GM18505 (cell line): ENCODE results near the gene STX4.

Source experiments
- ATAC-seq: cut with Tn5 transposase; IDR thresholded peaks from one replicate; pipeline ENCODE4 v1.9.1; 2021; ENCODE audit not compliant: unreplicated experiment
- POLR2A ChIP-seq: IDR thresholded peaks from 4 replicates; pipeline ENCODE4 v1.6.1; 2011; ENCODE audit warnings: borderline replicate concordance; ENCODE audit not compliant: insufficient read depth, insufficient read length; ENCODE audit errors: extremely low read depth

Gene STX4, protein sequence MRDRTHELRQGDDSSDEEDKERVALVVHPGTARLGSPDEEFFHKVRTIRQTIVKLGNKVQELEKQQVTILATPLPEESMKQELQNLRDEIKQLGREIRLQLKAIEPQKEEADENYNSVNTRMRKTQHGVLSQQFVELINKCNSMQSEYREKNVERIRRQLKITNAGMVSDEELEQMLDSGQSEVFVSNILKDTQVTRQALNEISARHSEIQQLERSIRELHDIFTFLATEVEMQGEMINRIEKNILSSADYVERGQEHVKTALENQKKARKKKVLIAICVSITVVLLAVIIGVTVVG

GRCh38 chr16:31032736-31033708 is at the start of gene STX4:
Gene STX4 (plus strand): TSS chr16:31033558. CDS start chr16:31033806, 248 bp downstream.
- ATAC-seq = peak; percentile 69
- TF ChIP-seq POLR2A = peak; percentile 58

- no peak for TF ChIP-seq POLR2A
- no peak for ATAC-seq
Measured at GRCh38 chr16:30983898-30984610, 49.3 kb upstream of the STX4 start.

DNA sequence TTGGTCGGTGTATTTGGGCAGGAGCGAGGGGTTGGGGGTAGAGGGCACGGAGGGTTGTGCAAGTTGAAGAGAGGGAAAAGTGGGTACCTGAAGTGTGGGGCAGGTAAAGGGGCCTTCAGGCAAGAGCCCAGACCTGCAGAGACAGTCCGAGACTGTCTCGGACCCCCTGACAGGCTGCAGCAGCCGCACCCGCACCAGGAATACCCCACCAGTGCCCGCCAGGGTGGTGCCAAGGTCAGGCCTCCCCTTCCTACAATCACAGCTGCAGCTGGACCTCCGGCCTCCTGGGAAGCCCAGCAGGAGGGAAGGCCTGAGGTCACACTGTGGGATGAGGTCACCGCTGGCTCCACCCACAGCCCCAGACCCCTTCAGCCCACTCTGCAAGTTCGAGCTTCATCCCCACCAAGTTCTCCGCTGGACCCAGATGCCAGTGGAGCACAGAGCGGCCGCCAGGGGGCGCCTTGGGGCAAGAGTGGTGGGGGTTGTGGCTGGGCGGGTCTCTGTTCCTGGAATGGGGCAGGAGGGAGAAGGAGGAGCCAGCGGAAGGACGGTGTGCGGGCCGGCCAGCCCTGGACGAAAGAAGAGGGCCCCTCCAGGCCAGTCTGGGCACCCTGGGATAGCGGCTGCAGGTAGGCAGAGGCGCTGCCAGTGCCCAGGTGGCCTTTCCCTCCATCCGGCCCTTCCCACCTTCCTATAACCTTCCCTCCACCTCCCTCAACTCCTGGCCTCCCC is 48.5 kb upstream of the STX4 start, which contains the start of gene HSD3B7:
HSD3B7 (plus strand) TSS at position 539 of the 732 bp plus-strand sequence. CDS start 452 bp downstream, outside the sequence.
- no peak for ATAC-seq
- TF ChIP-seq POLR2A = no peak

- no peak for ATAC-seq
- no peak for TF ChIP-seq POLR2A
Measured at GRCh38 chr16:30985401-30986128, 47.8 kb upstream of the STX4 start.

GRCh38 chr16:30986129-30986991 is 47.0 kb upstream of the STX4 start:
- no peak for ATAC-seq
- TF ChIP-seq POLR2A = no peak

DNA sequence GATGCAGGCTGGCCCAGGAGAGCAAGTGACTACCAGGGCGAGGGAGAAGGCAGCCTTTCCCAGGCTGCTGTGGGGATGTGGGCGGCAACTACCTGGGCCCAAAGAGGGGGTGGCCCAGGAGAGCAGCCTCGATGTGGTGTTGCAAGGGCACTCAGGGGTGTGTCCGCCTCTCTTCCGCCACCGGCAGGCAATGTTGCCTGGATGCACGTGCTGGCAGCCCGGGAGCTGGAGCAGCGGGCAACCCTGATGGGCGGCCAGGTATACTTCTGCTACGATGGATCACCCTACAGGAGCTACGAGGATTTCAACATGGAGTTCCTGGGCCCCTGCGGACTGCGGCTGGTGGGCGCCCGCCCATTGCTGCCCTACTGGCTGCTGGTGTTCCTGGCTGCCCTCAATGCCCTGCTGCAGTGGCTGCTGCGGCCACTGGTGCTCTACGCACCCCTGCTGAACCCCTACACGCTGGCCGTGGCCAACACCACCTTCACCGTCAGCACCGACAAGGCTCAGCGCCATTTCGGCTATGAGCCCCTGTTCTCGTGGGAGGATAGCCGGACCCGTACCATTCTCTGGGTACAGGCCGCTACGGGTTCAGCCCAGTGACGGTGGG is 45.7 kb upstream of the STX4 start:
- no peak for TF ChIP-seq POLR2A
- ATAC-seq = no peak

- TF ChIP-seq POLR2A = no peak
- no peak for ATAC-seq
Measured at GRCh38 chr16:30989469-30990047, 43.8 kb upstream of the STX4 start.

DNA sequence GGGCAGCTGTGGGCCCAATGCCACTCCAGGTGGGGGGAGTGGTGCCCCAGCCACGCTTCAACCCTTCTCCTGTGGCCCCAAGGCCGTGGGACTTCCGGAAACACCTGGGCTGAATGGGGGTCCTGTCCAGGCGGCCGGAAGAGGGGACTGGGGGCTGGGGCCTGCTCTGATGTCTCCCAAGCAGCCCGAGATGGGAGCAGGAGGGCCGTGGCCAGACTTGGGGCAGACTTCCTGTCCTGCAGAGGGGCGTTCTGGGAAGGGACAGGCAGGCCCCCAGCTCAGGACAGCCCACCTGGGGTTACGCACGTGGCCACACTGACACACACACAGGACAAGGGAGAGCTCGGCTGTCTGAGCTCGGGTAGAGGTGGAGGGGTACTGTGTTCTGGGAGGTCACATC is 43.3 kb upstream of the STX4 start:
- no peak for ATAC-seq
- no peak for TF ChIP-seq POLR2A

DNA sequence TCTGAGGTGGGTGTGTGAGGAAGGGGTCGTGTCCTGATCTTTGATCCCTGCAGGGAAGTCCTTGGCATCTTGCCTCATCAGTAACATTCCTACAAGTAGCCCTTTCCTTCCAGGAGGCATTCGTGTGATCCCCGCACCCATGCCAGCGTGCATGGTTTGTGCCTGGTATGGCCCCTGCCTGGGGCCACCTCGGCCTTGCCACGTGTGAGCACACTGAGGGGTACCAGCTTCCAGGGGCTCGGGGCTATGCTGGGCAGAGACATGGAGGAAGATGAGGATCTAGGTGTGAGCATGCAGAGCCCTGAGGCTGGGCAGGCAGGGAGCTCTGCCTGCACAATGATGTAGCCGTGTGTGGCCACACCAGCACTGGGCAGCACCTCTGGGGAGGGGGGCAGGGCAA is 42.3 kb upstream of the STX4 start:
- no peak for TF ChIP-seq POLR2A
- ATAC-seq = no peak

- no peak for TF ChIP-seq POLR2A
- no peak for ATAC-seq
Measured at GRCh38 chr16:30992276-30992780, 41.0 kb upstream of the STX4 start.
